ENCODE data around the gene PDCD2L. TPM values are rescaled to one million over a fixed set of nuclear protein-coding genes. Genes with fewer than 3 reads are reported as not detected.

PDCD2L gene
- total RNA-seq, 1 experiment from 2014 or later: 14.8 TPM

- Histone ChIP-seq H3K9me2 (ENCODE audit: insufficient read depth) (no peaks in the 10 kb centered on the region), H3K27me3 (ENCODE audit: insufficient read depth, low read depth) (no peaks in the 10 kb centered on the region), H3K9me3 (ENCODE audit: insufficient read depth, low read depth) (no peaks in the 10 kb centered on the region), H3K79me2 (ENCODE audit: low read depth) (no peaks in the 10 kb centered on the region), H4K20me1 (ENCODE audit: insufficient read depth) (peaks cover 19% of the 10 kb centered on the region), H3F3A (ENCODE audit: insufficient read depth, low read depth) (peaks cover 34% of the 10 kb centered on the region), H3K4me1 (replicated peaks; ENCODE audit: insufficient read depth) (peaks cover 15% of the 10 kb centered on the region), H3K4me2 (no peak overlapping the region), H3K36me3 (ENCODE audit: low read depth) (0 out of 2 replicates have a peak, but pooled peaks cover 6% of the 10 kb centered on the region), H3K27ac (no peak overlapping the region), H2AFZ (no peak overlapping the region), H3K4me3 (no peak overlapping the region)
- CTCF ChIA-PET: no interaction called here
- intact Hi-C loops (cut with micrococcal nuclease; ENCODE audit: unreplicated experiment): no loop called here
- no peak for TF ChIP-seq CTCF (conservative IDR thresholded peaks at IDR 0.05)
- TF ChIP-seq EZH2 (IDR thresholded peaks at IDR 0.05; ENCODE audit: low read depth): no peak
- no TSS peak for BruUV-seq (replicated peaks)
- POLR2A ChIA-PET (ENCODE audit: unreplicated experiment): no interaction called here
- no peak for DNase-seq
These were observed 67.9 kb downstream of the PDCD2L start for GRCh38 chr19:34471906-34472700.

- no TSS peak for BruUV-seq (replicated peaks)
- no peak overlapping the region for H3K27ac ChIP-seq
These were observed 70.2 kb downstream of the PDCD2L start for GRCh38 chr19:34474233-34474989.

More at GRCh38 chr19:34474233-34474989, 70.2 kb downstream of the PDCD2L start:
- no peak for TF ChIP-seq CTCF (conservative IDR thresholded peaks at IDR 0.05)
- TF ChIP-seq EZH2 (IDR thresholded peaks at IDR 0.05; ENCODE audit: low read depth): no peak
- peaks cover 34% of the 10 kb centered on the region for H3F3A ChIP-seq (ENCODE audit: insufficient read depth, low read depth)
- no peak overlapping the region for H2AFZ ChIP-seq
- ChIA-PET CTCF (no interaction called here), POLR2A (ENCODE audit: unreplicated experiment) (interaction anchor here (0.7 kb wide), 1 partner anchor 57 kb away, joined by 5 read pairs; no protein-coding TSS in a partner anchor)
- H3K27me3 ChIP-seq (ENCODE audit: insufficient read depth, low read depth): no peaks in the 10 kb centered on the region
- H3K79me2 ChIP-seq (ENCODE audit: low read depth): no peaks in the 10 kb centered on the region
- no peaks in the 10 kb centered on the region for H3K36me3 ChIP-seq (ENCODE audit: low read depth)
- H3K9me2 ChIP-seq (ENCODE audit: insufficient read depth): no peaks in the 10 kb centered on the region
- H3K4me2 ChIP-seq: no peak overlapping the region
- intact Hi-C loops (cut with micrococcal nuclease; ENCODE audit: unreplicated experiment): no loop called here
- peaks cover 15% of the 10 kb centered on the region for H3K4me1 ChIP-seq (replicated peaks; ENCODE audit: insufficient read depth)
- DNase-seq: no peak
- no peaks in the 10 kb centered on the region for H3K9me3 ChIP-seq (ENCODE audit: insufficient read depth, low read depth)
- H4K20me1 ChIP-seq (ENCODE audit: insufficient read depth): peaks cover 9% of the 10 kb centered on the region
- no peak overlapping the region for H3K4me3 ChIP-seq
